HCT116 (cell line): ENCODE results near the gene ESRRA. TPM values are rescaled to one million over a fixed set of nuclear protein-coding genes. Genes with fewer than 3 reads are reported as not detected.

Source experiments
- ATAC-seq: fragments of 200-7000 bp; cut with Tn5 transposase; 2 replicates; pipeline ENCODE4 v1.9.1; 2020; ENCODE audit warnings: mild to moderate bottlenecking, moderate library complexity
- BruUV-seq: library from RNA; stranded (reverse); fragments of 400-500 nt; replicated peaks from 2 replicates; lab custom pipeline; 2021; lab: Mats Ljungman, UMichigan
- CTCF ChIA-PET: fragments of 300-600 bp; sonication (Branson Sonifier 250); formaldehyde crosslinking; loops from one replicate; lab custom pipeline; 2021; ENCODE audit warnings: antibody characterized with exemption; lab: Charles Lee
- POLR2A ChIA-PET: fragments of 300-600, 350-600 bp; sonication (Branson Sonifier 250); formaldehyde crosslinking; loops from one replicate; lab custom pipeline; 2021; ENCODE audit warnings: antibody characterized with exemption; lab: Charles Lee
- RAD21 ChIA-PET, 2 experiments: fragments of 300-600 bp; sonication (Branson Sonifier 250); formaldehyde crosslinking; loops; one replicate each; lab custom pipeline; 2023; ENCODE audit warnings: low total read pairs in 2 of 2; ENCODE audit not compliant: uncharacterized antibody in 2 of 2, unreplicated experiment in 2 of 2, low non-redundant PET in 1 of 2; lab: Charles Lee
- DNase-seq: peaks from one replicate; pipeline ENCODE4 v3.0.0-alpha.2; 2010; ENCODE audit warnings: low read depth, low spot score
- H2AFZ ChIP-seq: fragments of 200-600 bp; shearing (Covaris generic), sonication (generic); 2 replicates; pipeline ENCODE4 v1.6.1; 2017; ENCODE audit warnings: low read depth, mixed run types, mixed read lengths, antibody characterized with exemption, low read length; ENCODE audit not compliant: poor library complexity, severe bottlenecking
- H3K27ac ChIP-seq: 2 replicates; pipeline ENCODE4 v1.5.1; 2012; ENCODE audit warnings: low read depth, low read length
- H3K27me3 ChIP-seq: fragments of 200-600 bp; sonication (generic); 2 replicates; pipeline ENCODE4 v1.6.1; 2016; ENCODE audit warnings: mixed run types, low read length, mixed read lengths; ENCODE audit not compliant: insufficient read depth
- H3K36me3 ChIP-seq, 2 experiments: fragments of 200-500 bp in 1 of 2; fragments of 200-600 bp in 1 of 2; sonication (Bioruptor generic) in 1 of 2; sonication (generic) in 1 of 2; 2 replicates each; pipeline versions ENCODE4 v1.5.1 to v1.6.1; 2014 to 2016; ENCODE audit warnings: low read length in 2 of 2, inconsistent platforms in 1 of 2, mixed read lengths in 1 of 2, mixed run types in 1 of 2; ENCODE audit not compliant: insufficient read depth in 2 of 2, control insufficient read depth in 1 of 2
- H3K4me1 ChIP-seq, 2 experiments: fragments of 200-600 bp in 1 of 2; sonication (generic) in 1 of 2; 2 replicates each; pipeline versions ENCODE4 v1.5.1 to v1.6.1; 2012 to 2017; ENCODE audit warnings: low read length in 2 of 2, inconsistent platforms in 1 of 2, mild to moderate bottlenecking in 1 of 2, mixed read lengths in 1 of 2, mixed run types in 1 of 2, moderate library complexity in 1 of 2; ENCODE audit not compliant: insufficient read depth in 2 of 2, control insufficient read depth in 1 of 2
- H3K4me2 ChIP-seq: fragments of 200-600 bp; sonication (generic); 2 replicates; pipeline ENCODE4 v1.6.1; 2017; ENCODE audit warnings: mixed run types, low read length, mixed read lengths
- H3K4me3 ChIP-seq, 2 experiments: fragments of 200-600 bp in 1 of 2; sonication (generic) in 1 of 2; replicated peaks in 1 of 2; 2 replicates each; pipeline ENCODE4 v1.5.1; 2011 to 2016; ENCODE audit warnings: low read length in 2 of 2, control low read depth in 1 of 2, low read depth in 1 of 2, mild to moderate bottlenecking in 1 of 2, mixed read lengths in 1 of 2, mixed run types in 1 of 2
- H3K79me2 ChIP-seq: fragments of 200-600 bp; sonication (generic); 2 replicates; pipeline ENCODE4 v1.6.1; 2017; ENCODE audit warnings: mild to moderate bottlenecking, mixed run types, low read length, moderate library complexity, mixed read lengths; ENCODE audit not compliant: insufficient read depth
- H3K9ac ChIP-seq: fragments of 200-600 bp; sonication (generic); 2 replicates; pipeline ENCODE4 v1.6.1; 2016; ENCODE audit warnings: low read length, mixed read lengths
- H3K9me2 ChIP-seq: fragments of 200-600 bp; sonication (generic), shearing (Covaris generic); 2 replicates; pipeline ENCODE4 v1.6.1; 2017; ENCODE audit warnings: mixed run types, mild to moderate bottlenecking, moderate library complexity; ENCODE audit not compliant: insufficient read depth
- H3K9me3 ChIP-seq, 2 experiments: fragments of 200-500 bp in 1 of 2; fragments of 200-600 bp in 1 of 2; sonication (Bioruptor generic) in 1 of 2; sonication (generic) in 1 of 2; 2 replicates each; pipeline ENCODE4 v1.6.1; 2014 to 2017; ENCODE audit warnings: low read length in 2 of 2, mixed read lengths in 2 of 2, inconsistent platforms in 1 of 2, low read depth in 1 of 2, mild to moderate bottlenecking in 1 of 2, mixed run types in 1 of 2, moderate library complexity in 1 of 2; ENCODE audit not compliant: control insufficient read depth in 1 of 2, insufficient read depth in 1 of 2
- H4K20me1 ChIP-seq: fragments of 200-600 bp; sonication (generic), shearing (Covaris generic); 2 replicates; pipeline ENCODE4 v1.6.1; 2017; ENCODE audit warnings: mixed run types, mild to moderate bottlenecking, moderate library complexity; ENCODE audit not compliant: insufficient read depth
- CEBPB ChIP-seq: IDR thresholded peaks from 2 replicates; pipeline ENCODE4 v1.6.1; 2012; ENCODE audit warnings: low read depth
- CTCF ChIP-seq, 3 experiments: fragments of 200-600 bp in 1 of 3; sonication (generic) in 1 of 3; IDR thresholded peaks in 2 of 3; conservative IDR thresholded peaks in 1 of 3; 2 replicates each; pipeline ENCODE4 v1.5.1; 2012 to 2017; ENCODE audit warnings: low read depth in 2 of 3, low read length in 2 of 3, antibody characterized with exemption in 1 of 3, borderline replicate concordance in 1 of 3, control low read depth in 1 of 3, mild to moderate bottlenecking in 1 of 3, mixed read lengths in 1 of 3, mixed run types in 1 of 3, moderate library complexity in 1 of 3; ENCODE audit not compliant: insufficient read depth in 1 of 3
- ELF1 ChIP-seq: IDR thresholded peaks from 2 replicates; pipeline ENCODE4 v1.6.1; 2012; ENCODE audit warnings: low read depth, borderline replicate concordance
- EZH2phosphoT487 ChIP-seq: fragments of 200-600 bp; IDR thresholded peaks from 2 replicates; pipeline ENCODE4 v1.6.1; 2018; ENCODE audit warnings: antibody characterized with exemption, borderline replicate concordance
- RAD21 ChIP-seq: IDR thresholded peaks from 2 replicates; pipeline ENCODE4 v1.6.1; 2012; ENCODE audit warnings: low read depth, mild to moderate bottlenecking
- SIN3A ChIP-seq: IDR thresholded peaks from 2 replicates; pipeline ENCODE4 v1.6.1; 2012; ENCODE audit warnings: low read depth
- intact Hi-C: fragments of 100-400 bp; cut with micrococcal nuclease; formaldehyde crosslinking; loops from 2 replicates; pipeline ENCODE4 v1.10.0; 2022
- total RNA-seq: library from RNA; stranded (reverse); gene quantifications from one replicate; pipeline ENCODE4 v1.2.1, GENCODE V29; 2021; ENCODE audit not compliant: unreplicated experiment
- TF ChIP-seq, protein P1 (sequence below): IDR thresholded peaks from 2 replicates; pipeline ENCODE4 v1.6.1; 2012; ENCODE audit warnings: low read depth
- TF ChIP-seq, protein P2 (sequence below): IDR thresholded peaks from 2 replicates; pipeline ENCODE4 v1.6.1; 2012

ESRRA gene
- total RNA-seq, 1 experiment from 2014 or later: 62.7 TPM

DNA sequence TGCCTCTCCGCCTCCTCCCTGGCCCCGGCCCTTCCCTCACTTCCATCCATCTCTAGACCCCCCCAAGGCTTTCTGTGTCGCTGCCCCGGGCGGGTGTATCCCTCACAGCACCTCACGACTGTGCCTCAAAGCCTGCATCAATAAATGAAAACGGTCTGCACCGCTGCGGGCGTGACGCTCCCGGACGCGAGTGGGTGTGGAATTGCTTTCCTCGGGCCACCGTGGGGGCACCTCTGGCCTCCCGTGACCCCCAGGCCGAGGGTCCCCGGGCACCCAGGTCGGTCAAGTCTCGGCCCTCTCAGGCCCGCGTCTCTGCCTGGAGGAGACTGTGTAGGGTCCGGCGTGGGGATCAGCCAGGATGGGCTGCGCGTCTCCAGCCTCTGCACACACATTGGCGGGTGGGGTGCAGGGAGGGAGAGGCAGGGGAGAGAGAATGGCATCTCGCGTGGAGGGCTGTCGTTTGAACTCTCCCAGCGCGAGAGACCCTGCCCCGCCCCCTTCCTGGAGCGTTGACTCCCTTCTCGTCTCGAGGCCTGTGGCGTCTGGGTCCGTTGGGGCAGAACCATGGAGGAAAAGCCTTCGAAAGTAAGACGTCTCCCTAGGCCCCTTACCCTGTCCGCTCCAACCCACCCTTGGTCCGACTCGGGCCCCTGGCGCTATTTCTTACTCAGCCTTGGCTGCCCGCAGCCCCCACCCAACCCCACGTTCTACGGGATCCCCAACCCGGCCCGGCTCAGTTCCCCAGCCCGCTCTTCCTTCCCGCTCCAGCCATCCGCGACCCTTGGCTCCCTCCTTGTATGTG is 5.3 kb upstream of the ESRRA start, which contains the start of gene CATSPERZ (continued):
- TF ChIP-seq, protein P1, sequence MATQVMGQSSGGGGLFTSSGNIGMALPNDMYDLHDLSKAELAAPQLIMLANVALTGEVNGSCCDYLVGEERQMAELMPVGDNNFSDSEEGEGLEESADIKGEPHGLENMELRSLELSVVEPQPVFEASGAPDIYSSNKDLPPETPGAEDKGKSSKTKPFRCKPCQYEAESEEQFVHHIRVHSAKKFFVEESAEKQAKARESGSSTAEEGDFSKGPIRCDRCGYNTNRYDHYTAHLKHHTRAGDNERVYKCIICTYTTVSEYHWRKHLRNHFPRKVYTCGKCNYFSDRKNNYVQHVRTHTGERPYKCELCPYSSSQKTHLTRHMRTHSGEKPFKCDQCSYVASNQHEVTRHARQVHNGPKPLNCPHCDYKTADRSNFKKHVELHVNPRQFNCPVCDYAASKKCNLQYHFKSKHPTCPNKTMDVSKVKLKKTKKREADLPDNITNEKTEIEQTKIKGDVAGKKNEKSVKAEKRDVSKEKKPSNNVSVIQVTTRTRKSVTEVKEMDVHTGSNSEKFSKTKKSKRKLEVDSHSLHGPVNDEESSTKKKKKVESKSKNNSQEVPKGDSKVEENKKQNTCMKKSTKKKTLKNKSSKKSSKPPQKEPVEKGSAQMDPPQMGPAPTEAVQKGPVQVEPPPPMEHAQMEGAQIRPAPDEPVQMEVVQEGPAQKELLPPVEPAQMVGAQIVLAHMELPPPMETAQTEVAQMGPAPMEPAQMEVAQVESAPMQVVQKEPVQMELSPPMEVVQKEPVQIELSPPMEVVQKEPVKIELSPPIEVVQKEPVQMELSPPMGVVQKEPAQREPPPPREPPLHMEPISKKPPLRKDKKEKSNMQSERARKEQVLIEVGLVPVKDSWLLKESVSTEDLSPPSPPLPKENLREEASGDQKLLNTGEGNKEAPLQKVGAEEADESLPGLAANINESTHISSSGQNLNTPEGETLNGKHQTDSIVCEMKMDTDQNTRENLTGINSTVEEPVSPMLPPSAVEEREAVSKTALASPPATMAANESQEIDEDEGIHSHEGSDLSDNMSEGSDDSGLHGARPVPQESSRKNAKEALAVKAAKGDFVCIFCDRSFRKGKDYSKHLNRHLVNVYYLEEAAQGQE: no peak
- TF ChIP-seq EZH2phosphoT487: no peak

DNA sequence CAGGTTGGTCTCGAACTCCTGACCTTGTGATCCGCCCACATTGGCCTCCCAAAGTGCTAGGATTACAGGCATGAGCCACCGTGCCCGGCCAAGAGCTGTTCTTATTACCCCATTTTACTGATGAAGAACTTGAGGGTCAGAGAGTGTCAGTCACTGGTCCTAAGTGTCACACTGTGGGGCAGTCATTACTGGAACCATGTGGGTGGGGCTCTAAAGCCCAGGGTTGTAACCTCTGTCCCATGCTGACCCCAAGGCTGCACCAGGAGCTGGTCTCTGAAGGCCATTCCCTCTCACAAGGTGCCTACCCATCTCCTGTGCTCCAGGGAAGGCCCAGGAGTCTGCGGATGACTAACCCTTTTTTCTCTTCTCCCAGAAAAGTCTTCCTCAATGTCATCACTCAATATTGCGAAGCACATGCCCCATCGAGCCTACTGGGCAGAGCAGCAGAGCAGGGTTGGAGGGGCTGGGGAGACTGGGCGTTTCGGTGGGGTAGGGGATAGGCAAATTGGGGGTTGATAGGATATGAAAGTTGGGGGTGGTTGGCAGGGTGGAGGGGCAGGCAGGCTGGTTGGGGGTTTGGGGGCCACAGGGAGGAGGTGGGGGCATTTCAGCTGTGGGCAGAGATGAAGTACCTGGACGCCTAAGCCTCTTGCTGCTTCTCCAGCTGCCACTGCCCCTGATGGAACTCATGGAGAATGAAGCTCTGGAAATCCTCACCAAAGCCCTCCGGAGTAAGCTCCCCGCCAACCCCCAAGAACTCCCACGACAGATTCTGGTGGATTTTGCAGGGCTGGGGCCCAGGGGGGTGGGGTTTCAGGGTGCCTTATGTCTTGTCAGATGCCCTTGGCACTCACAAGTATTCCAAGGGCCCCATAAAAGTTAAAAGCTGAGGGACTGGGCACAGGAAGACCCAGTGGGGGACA is 2.0 kb upstream of the ESRRA start:
- peak overlapping the region; percentile 59 to 70; a peak in 3 of 4 replicates for H3K4me3 ChIP-seq
- DNase-seq: no peak
- BruUV-seq: no TSS peak
- H2AFZ ChIP-seq: no peak overlapping the region
- TF ChIP-seq RAD21 (no peak), SIN3A (no peak), ELF1 (no peak), CTCF (IDR thresholded peaks at IDR 0.05 in 2 of 3, conservative IDR thresholded peaks at IDR 0.05 in 1 of 3; ENCODE audit: borderline replicate concordance in 1 of 3, insufficient read depth in 1 of 3, low read depth in 2 of 3, low read length in 2 of 3) (no peak), CEBPB (no peak)
- TF ChIP-seq, protein P1: no peak
- TF ChIP-seq, protein P2, sequence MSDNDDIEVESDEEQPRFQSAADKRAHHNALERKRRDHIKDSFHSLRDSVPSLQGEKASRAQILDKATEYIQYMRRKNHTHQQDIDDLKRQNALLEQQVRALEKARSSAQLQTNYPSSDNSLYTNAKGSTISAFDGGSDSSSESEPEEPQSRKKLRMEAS: no peak
- TF ChIP-seq, all 23 proteins: peak for 0
- Histone ChIP-seq H3K4me2 (peak overlapping the region; percentile 84), H3K27me3 (no peaks in the 10 kb centered on the region), H4K20me1 (no peaks in the 10 kb centered on the region), H3K9me2 (no peaks in the 10 kb centered on the region), H3K4me1 (peaks cover 12 to 55% of the 10 kb centered on the region in 2 experiments; a peak in 3 of 4 replicates), H3K79me2 (peaks cover 23% of the 10 kb centered on the region), H3K9me3 (no peaks in the 10 kb centered on the region), H3K27ac (peak overlapping the region; percentile 99), H3K36me3 (peaks cover 0 to 8% of the 10 kb centered on the region in 2 experiments; a peak in 1 of 4 replicates), H3K9ac (peak overlapping the region; percentile 88)
- intact Hi-C loops: loop anchor here (1.0 to 5.0 kb wide), 5 partner anchors 52 to 116 kb away; partner anchors contain the start of genes FKBP2, PLCB3 and STIP1
- POLR2A ChIA-PET: interaction anchor here (0.6 to 5.5 kb wide), 12 partner anchors 14 to 118 kb away, joined by 3 to 30 read pairs (median 4); partner anchors contain the start of genes PPP1R14B, PRDX5, STIP1 and TRMT112
- CTCF ChIA-PET: interaction anchor here (1.0 to 5.8 kb wide), 19 partner anchors 10 to 385 kb away, joined by 3 to 80 read pairs (median 5); partner anchors contain the start of genes BAD, FERMT3, FKBP2 and GPR137
- ATAC-seq: no peak
- RAD21 ChIA-PET: interaction anchor here (0.7 to 2.5 kb wide), 6 partner anchors 29 to 99 kb away, joined by 3 to 7 read pairs (median 4); no protein-coding TSS in a partner anchor
